Measurements from ENCODE around the gene GRSF1. TPM values are rescaled to one million over a fixed set of nuclear protein-coding genes. Genes with fewer than 3 reads are reported as not detected.
"Not testable (repeated sequence)": the region's sequence is repeated elsewhere in the genome, so short reads cannot be mapped to it uniquely, and the experiment has no call there.

GRSF1 gene, protein sequence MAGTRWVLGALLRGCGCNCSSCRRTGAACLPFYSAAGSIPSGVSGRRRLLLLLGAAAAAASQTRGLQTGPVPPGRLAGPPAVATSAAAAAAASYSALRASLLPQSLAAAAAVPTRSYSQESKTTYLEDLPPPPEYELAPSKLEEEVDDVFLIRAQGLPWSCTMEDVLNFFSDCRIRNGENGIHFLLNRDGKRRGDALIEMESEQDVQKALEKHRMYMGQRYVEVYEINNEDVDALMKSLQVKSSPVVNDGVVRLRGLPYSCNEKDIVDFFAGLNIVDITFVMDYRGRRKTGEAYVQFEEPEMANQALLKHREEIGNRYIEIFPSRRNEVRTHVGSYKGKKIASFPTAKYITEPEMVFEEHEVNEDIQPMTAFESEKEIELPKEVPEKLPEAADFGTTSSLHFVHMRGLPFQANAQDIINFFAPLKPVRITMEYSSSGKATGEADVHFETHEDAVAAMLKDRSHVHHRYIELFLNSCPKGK
- 71.0 and 71.7 TPM in 2 replicates for total RNA-seq

DNA sequence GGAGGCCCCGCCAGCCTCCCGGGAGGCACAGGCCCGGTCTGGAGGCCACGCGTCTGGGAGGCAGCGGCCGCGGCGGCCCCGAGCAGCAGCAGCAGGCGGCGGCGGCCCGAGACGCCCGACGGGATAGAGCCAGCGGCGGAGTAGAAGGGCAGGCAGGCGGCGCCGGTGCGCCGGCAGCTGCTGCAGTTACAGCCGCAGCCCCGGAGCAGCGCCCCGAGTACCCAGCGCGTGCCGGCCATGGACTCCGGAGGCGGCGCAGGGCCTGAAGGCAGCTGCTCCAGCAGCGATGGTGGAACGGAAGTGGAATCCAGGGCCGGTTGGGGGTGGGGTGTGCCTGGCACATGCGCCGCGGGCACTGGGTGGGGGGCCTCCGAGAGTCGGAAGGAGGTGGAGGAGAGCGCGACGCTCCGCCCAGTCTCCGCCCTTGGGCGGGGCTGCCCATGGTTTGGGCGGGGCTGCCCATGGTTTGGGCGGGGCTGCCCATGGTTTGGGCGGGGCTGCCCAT is at the start of gene GRSF1:
TSS of gene GRSF1 (minus strand) at position 302 of the 505 bp plus-strand sequence. CDS start at position 239, 63 bp downstream.
- intact Hi-C loops (cut with micrococcal nuclease): loop anchor here (1.0 kb wide), 5 partner anchors 63 to 154 kb away; partner anchors contain the start of genes DCK, MOB1B and UTP3

GRCh38 chr4:70885174-70885573 is 45.5 kb upstream of the GRSF1 start:
- intact Hi-C loops (cut with micrococcal nuclease): no loop called here

DNA sequence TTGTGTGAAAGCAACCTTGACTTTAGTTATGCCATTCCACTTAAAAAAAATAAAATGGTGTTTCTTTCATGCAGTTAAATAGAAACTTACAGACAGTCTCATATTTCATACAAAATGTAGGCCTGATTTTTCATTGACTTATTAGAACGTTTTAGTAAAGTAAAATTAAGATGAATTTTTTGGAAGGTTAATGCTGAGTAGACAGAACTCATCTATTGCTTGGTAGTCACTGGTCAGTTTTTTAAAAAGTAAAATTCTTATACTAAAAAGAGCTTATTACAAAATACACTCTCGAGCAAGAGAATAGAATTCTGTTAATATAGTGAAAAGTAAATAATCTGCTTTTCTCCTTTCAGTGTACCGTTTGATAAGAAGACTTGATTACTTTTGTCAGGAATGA is 41.0 kb upstream of the GRSF1 start:
- intact Hi-C loops (cut with micrococcal nuclease): no loop called here

DNA sequence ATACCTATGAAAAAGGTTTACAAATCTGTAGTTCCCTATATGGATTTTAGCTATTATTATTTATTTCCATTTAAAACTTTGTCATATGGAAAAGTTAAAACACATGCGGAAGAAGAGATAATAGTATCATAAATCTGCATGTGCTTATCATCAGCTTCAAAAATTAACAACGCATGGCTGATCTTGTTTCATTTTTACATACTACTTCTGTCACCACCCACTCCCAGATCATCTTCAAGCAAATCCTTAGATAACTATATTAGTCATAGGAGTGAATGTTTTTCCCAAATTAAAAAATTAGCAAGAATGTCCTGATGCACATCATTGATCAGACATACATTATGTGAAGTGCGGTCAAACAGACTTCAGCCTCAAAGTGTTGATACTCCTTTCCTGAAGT is 37.9 kb upstream of the GRSF1 start:
- intact Hi-C loops (cut with micrococcal nuclease): no loop called here

- intact Hi-C loops (cut with micrococcal nuclease): no loop called here
Observed at GRCh38 chr4:70874268-70875156, 34.8 kb upstream of the GRSF1 start.

DNA sequence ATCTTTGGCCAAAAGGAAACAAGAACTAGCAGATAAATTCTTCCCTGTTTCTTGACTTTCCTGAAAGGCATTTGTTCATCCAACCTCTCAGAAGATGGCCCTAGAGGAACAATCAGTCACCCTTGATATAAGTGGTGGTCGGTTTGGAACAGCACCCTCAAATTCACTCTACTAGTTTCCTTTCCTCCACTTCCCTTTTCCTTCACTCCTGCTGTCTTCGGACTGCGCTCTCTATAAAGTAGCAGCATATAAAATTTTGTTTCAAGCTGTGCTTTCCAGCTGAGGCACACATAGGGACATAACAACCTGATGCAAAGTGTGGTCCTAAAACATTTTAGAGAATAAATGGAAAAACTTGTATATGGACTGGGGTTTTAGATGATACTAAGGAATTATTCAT is 33.5 kb upstream of the GRSF1 start:
- intact Hi-C loops (cut with micrococcal nuclease): no loop called here

GRCh38 chr4:70868778-70869177 is 29.1 kb upstream of the GRSF1 start:
- intact Hi-C loops (cut with micrococcal nuclease): no loop called here

- intact Hi-C loops (cut with micrococcal nuclease): no loop called here
Observed at GRCh38 chr4:70863099-70863790, 23.6 kb upstream of the GRSF1 start.

DNA sequence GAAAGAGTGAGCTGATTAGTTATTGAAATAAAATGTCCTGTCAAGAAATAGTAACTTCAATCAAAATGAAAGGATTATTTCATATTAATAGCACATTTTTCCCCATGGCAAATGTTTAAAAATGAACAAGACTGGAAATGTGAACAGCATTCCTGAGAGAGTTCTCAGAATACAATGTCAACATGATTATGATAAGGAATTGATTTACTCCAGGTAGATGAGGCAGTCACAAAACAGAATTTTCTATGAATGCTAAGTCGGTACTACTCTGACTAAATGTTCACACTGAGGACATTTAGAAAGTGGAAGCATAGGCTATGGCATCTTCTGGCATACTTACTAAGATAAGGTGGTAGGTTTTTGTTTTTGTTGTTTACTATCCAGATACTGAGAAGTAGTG is 19.4 kb upstream of the GRSF1 start:
- intact Hi-C loops (cut with micrococcal nuclease): no loop called here

DNA sequence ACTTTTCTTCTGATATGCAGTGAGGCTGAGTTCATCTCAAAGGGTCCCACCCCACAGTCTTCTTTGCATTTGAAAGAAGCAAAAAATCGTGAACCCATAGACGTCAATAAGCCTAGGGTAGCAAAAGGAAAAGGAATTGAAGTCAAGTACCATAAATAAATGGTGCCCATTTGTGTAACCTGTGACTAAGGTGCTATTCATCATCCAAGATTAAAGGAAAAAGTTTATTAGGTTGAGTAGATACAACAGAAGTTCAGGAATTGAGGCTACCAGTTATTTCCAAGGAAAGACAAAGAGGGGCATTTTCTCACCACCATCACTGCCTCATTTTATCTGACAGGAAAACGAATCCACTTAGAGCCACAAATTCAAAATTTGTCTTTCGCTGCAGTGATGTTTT is 18.8 kb upstream of the GRSF1 start:
- intact Hi-C loops (cut with micrococcal nuclease): no loop called here

DNA sequence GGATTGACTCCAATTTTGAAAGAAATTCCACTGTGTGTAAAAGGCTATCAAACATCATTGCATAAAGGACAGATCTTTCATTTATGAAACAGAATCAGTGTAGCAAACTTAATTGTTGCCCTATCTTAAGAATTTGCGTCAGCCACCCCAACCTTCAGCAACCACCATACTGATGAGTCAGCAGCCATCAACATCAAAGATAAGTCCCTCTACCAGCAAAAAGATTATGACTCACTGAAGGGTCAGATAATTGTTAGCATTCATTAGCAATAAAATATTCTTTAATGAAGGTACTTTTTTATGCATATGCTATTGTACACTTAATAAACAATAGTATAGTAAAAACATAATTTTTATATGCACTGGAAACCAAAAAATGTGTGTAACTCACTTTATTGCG is 15.8 kb upstream of the GRSF1 start:
- intact Hi-C loops (cut with micrococcal nuclease): no loop called here

- intact Hi-C loops (cut with micrococcal nuclease): no loop called here
Observed at GRCh38 chr4:70849291-70849690, 9.6 kb upstream of the GRSF1 start.

DNA sequence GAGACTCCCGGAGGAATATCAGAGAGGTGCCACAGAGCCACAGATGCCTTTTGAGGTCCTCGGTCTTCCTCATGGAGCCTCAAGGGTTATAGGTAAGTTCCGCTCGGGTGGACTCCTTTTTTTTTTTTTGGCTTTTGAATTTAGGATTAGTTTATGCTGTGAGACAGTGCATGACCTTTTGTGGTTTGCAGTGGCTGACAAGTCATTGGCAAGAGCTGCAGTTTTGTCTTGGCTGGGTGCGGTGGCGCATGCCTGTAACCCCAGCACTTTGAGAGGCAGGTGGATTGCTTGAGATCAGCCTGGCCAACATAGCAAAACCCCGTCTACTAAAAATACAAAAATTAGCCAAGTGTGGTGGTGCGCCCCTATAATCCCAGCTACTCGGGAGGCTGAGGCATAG is 4.5 kb upstream of the GRSF1 start:
- intact Hi-C loops (cut with micrococcal nuclease): no loop called here

DNA sequence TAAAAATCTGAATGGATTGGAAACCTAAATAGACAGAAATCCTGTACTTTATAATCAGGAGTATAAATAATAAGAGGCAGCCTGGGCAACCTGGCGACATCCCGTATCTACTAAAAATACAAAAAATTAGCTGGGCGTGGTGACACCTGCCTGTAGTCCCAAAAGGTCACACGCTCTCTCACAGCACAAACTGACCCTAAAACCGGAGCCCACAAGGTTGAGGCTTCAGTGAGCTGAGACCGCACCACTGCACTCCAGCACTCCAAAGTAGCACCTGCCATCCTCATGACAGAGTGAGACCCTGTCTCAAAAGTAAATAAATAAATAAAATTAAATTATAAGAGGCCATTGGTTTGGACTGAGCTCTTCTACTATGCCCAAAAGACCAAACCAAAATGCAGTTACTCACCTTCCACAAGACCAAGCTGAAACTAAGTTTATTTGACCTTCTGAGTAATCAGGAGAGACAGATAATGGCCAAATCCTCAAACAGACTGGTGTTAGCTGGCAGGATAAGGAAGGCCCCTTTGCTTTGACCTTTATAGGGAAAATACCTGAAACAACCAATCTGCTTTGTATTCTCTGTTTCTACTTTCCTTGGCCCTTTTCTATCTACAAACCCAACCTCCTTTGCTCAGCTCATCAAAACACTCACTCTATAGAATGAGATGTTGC is 3.2 kb upstream of the GRSF1 start:
- intact Hi-C loops (cut with micrococcal nuclease): no loop called here

DNA sequence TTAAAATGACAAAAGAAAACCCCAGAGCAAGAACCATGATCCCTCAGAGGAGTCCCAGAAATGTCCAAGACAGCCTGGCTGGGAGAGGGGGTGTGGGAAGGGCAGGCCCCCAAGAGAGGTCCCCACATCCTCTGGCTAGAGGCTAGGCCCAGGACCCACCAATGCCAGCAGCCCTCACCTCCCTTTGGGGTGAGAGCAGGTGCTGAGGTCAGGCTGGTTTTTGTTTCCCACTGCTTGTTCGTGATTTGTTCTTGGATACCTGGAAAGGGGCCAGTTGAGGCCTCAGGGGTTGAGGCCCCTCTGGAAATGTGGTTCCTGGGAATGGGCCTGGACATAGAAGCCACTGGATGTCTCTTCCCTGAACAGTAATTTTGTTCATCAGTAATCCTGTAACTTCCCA is 2.3 kb upstream of the GRSF1 start:
- intact Hi-C loops (cut with micrococcal nuclease): no loop called here

DNA sequence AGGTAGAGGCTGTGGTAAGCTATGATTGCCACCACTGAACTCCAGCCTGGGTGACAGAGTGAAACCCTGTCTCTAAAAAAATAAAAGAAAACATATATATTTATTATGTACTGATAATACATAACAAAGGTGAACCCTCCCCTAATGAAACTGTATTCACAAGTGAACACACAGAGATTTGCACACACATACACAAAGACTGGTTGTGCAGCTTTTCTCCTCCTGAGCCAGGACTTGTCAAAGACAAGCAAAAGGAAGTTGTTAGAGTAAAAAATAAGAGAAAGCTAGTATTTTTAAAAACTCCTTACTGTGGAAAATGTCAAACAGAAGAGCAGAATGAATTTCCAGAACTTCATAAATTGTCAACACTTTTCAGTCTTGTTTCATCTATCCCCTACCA is 1.5 kb upstream of the GRSF1 start:
- intact Hi-C loops (cut with micrococcal nuclease): no loop called here

DNA sequence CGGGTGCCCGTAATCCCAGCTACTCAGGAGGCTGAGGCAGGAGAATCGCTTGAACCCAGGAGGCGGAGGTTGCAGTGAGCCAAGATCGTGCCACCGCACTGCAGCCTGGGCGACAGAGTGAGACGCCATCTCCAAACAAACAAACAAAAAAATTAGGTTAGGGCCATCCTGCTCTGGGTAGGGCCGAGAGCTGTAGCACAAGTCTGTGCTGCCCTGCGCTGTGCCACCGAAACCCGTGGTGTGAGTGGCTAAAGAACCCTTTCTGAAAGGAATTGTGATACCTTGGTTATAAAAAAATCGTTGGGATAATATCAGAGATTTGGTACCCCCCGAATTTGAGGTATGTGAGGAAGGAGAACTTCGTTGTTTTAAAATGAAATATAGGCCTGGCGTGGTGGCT is 941 bp upstream of the GRSF1 start:
- intact Hi-C loops (cut with micrococcal nuclease): not testable (repeated sequence)

DNA sequence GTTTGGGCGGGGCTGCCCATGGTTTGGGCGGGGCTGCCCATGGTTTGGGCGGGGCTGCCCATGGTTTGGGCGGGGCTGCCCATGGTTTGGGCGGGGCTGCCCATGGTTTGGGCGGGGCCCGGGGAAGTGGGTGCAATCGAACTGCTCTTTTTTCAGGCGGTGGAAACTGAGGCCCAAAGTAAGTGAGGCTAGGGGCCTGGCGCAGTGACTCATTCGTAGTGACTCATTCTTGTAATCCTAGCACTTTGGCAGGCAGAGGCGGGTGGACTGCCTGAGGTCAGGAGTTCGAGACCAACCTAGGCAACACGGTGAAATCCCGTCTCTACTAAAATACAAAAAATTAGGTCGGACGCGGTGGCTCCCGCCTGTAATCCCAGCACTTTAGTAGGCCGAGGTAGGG is 447 bp upstream of the GRSF1 start:
- intact Hi-C loops (cut with micrococcal nuclease): not testable (repeated sequence)

- intact Hi-C loops (cut with micrococcal nuclease): loop anchor here (1.0 kb wide), 5 partner anchors 63 to 154 kb away; partner anchors contain the start of genes DCK, MOB1B and UTP3
Observed at GRCh38 chr4:70838666-70839588, 763 bp downstream of the GRSF1 start.

DNA sequence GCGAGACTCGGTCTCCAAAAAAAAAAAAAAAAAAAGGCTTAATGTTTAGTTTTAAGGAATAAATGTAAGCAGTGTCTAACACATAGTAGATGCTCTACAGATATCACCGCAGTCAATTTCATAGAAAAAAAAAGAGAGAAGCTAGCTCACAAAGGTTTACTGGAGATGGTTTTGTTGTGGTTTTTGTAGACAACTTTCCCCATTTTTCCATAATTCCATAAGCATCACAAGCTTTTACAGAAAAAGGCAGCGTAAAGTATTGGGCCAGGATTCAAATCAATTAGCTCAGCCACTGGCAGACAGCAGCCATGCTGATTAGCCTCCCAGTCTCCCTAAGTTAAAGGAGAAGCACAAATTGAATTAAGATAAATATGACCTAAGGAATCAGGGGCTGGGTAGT is 1.5 kb downstream of the GRSF1 start:
- intact Hi-C loops (cut with micrococcal nuclease): no loop called here

Data from T-helper 2 cell treated with Interferon-gamma antibody and Interleukin-4, amounts not matched to agents 100 ng/mL and 5 ng/mL, for 36 hours (primary cell).